Loucy (cell line): ENCODE measurements around the gene TUBGCP3.

ENCODE experiments used
- EZH2phosphoT487 ChIP-seq: fragments of 200-600 bp; IDR thresholded peaks from 2 replicates; pipeline ENCODE4 v1.6.1; 2018; ENCODE audit warnings: antibody characterized with exemption, mild to moderate bottlenecking, moderate library complexity, borderline replicate concordance
- TF ChIP-seq, protein P1 (sequence below): fragments of 200-600 bp; sonication (generic); conservative IDR thresholded peaks from 2 replicates; pipeline ENCODE4 v1.5.1; 2014; ENCODE audit warnings: mild to moderate bottlenecking, antibody characterized with exemption, low read length

- TF ChIP-seq, protein P1, sequence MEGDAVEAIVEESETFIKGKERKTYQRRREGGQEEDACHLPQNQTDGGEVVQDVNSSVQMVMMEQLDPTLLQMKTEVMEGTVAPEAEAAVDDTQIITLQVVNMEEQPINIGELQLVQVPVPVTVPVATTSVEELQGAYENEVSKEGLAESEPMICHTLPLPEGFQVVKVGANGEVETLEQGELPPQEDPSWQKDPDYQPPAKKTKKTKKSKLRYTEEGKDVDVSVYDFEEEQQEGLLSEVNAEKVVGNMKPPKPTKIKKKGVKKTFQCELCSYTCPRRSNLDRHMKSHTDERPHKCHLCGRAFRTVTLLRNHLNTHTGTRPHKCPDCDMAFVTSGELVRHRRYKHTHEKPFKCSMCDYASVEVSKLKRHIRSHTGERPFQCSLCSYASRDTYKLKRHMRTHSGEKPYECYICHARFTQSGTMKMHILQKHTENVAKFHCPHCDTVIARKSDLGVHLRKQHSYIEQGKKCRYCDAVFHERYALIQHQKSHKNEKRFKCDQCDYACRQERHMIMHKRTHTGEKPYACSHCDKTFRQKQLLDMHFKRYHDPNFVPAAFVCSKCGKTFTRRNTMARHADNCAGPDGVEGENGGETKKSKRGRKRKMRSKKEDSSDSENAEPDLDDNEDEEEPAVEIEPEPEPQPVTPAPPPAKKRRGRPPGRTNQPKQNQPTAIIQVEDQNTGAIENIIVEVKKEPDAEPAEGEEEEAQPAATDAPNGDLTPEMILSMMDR: no peak
- TF ChIP-seq EZH2phosphoT487: no peak
Measured at GRCh38 chr13:112617754-112618375, 29.9 kb upstream of the TUBGCP3 start.
